HepG2 (cell line): Measurements from ENCODE around the gene ADGRE2. TPM values are rescaled to one million over a fixed set of nuclear protein-coding genes. Genes with fewer than 3 reads are reported as not detected.
"Not testable (repeated sequence)": the region's sequence is repeated elsewhere in the genome, so short reads cannot be mapped to it uniquely, and the experiment has no call there.

Experiments
- ATAC-seq: fragments of 200-7000 bp; cut with Tn5 transposase; 3 replicates; pipeline ENCODE4 v1.9.1; 2020; ENCODE audit warnings: mild to moderate bottlenecking, moderate library complexity
- BruUV-seq: library from RNA; stranded (reverse); fragments of 400-500 nt; replicated peaks from 2 replicates; lab custom pipeline; 2021; lab: Mats Ljungman, UMichigan
- CTCF ChIA-PET: fragments of 300-600 bp; formaldehyde crosslinking; extraction: SDS; loops from one replicate; lab custom pipeline; 2021; ENCODE audit warnings: low total read pairs, inconsistent platforms, low intra/inter-chr PET ratio; lab: Yijun Ruan, JAX
- POLR2A ChIA-PET: fragments of 350-600 bp; sonication (Branson Sonifier 250); formaldehyde crosslinking; loops from one replicate; lab custom pipeline; 2020; ENCODE audit warnings: antibody characterized with exemption, inconsistent platforms; lab: Yijun Ruan, JAX
- DNase-seq: peaks from one replicate; pipeline ENCODE4 v3.0.0-alpha.2; 2015; ENCODE audit warnings: low spot score
- FAIRE-seq: peaks from 3 replicates; lab custom pipeline; 2011; peaks lifted over from hg19 to GRCh38; lab: Jason Lieb, UNC
- H2AFZ ChIP-seq: one replicate; pipeline ENCODE4 v1.6.1; 2011; ENCODE audit warnings: low read length, inconsistent platforms
- H3K27ac ChIP-seq: fragments of 300-600 bp; 3 replicates; pipeline ENCODE4 v1.8.0; 2011; ENCODE audit warnings: mixed run types, mild to moderate bottlenecking, mixed read lengths, low read length, inconsistent platforms; ENCODE audit not compliant: insufficient read depth; ENCODE audit errors: extremely low read length
- H3K27me3 ChIP-seq, 2 experiments: fragments of 200-600 bp in 1 of 2; 2 replicates in 1 of 2; 3 replicates in 1 of 2; pipeline versions ENCODE4 v1.6.0 to v1.8.0; 2011; ENCODE audit warnings: low read length in 2 of 2, mild to moderate bottlenecking in 2 of 2, moderate library complexity in 2 of 2, inconsistent platforms in 1 of 2; ENCODE audit not compliant: insufficient read depth in 2 of 2, control insufficient read depth in 1 of 2
- H3K36me3 ChIP-seq, 2 experiments: fragments of 200-600 bp in 1 of 2; replicated peaks in 1 of 2; 2 replicates in 1 of 2; 3 replicates in 1 of 2; pipeline versions ENCODE4 v1.5.1 to v1.8.0; 2011; ENCODE audit warnings: low read length in 2 of 2, inconsistent platforms in 1 of 2; ENCODE audit not compliant: insufficient read depth in 2 of 2, control insufficient read depth in 1 of 2
- H3K4me1 ChIP-seq: 2 replicates; pipeline ENCODE4 v1.5.1; 2012; ENCODE audit warnings: low read length, inconsistent platforms; ENCODE audit not compliant: insufficient read depth
- H3K4me2 ChIP-seq: 2 replicates; pipeline ENCODE4 v1.6.0; 2011; ENCODE audit warnings: low read depth, low read length, inconsistent platforms
- H3K4me3 ChIP-seq, 3 experiments: fragments of 200-600 bp in 1 of 3; sonication (generic), shearing (Covaris generic) in 1 of 3; replicated peaks in 1 of 3; 2 replicates each; pipeline ENCODE4 v1.5.1; 2011 to 2016; ENCODE audit warnings: low read length in 3 of 3, inconsistent platforms in 2 of 3, low read depth in 2 of 3, mild to moderate bottlenecking in 2 of 3, control low read depth in 1 of 3, mixed read lengths in 1 of 3; ENCODE audit not compliant: insufficient read depth in 1 of 3
- H3K79me2 ChIP-seq: one replicate; pipeline ENCODE4 v1.6.1; 2011; ENCODE audit warnings: low read length, inconsistent platforms; ENCODE audit not compliant: insufficient read depth
- H3K9ac ChIP-seq: 2 replicates; pipeline ENCODE4 v1.6.0; 2011; ENCODE audit warnings: mild to moderate bottlenecking, low read depth, low read length, inconsistent platforms; ENCODE audit not compliant: insufficient read depth
- H3K9me3 ChIP-seq: 2 replicates; pipeline ENCODE4 v1.5.1; 2012; ENCODE audit warnings: mild to moderate bottlenecking, low read length
- H4K20me1 ChIP-seq: 2 replicates; pipeline ENCODE4 v1.6.0; 2011; ENCODE audit warnings: inconsistent platforms, mild to moderate bottlenecking, low read length, moderate library complexity; ENCODE audit not compliant: insufficient read depth
- IRX3 ChIP-seq: sonication (generic); formaldehyde crosslinking; IDR thresholded peaks from 2 replicates; pipeline ENCODE4 v1.8.1; 2023; ENCODE audit warnings: mild to moderate bottlenecking, low read depth, missing genetic modification reagents, borderline replicate concordance
- MAFG ChIP-seq: sonication (generic); formaldehyde crosslinking; IDR thresholded peaks from 2 replicates; pipeline ENCODE4 v1.5.1; 2020; ENCODE audit warnings: mild to moderate bottlenecking, missing genetic modification reagents
- NR1H2 ChIP-seq: sonication (generic); formaldehyde crosslinking; IDR thresholded peaks from 2 replicates; pipeline ENCODE4 v1.8.1; 2022; ENCODE audit warnings: low read depth, missing genetic modification reagents, borderline replicate concordance
- PCBP1 ChIP-seq: fragments of 200-400 bp; formaldehyde crosslinking; IDR thresholded peaks from 2 replicates; pipeline ENCODE4 v1.6.1; 2017; ENCODE audit warnings: mild to moderate bottlenecking, low read depth, low read length, borderline replicate concordance
- PLRG1 ChIP-seq: fragments of 450-650 bp; conservative IDR thresholded peaks from 2 replicates; pipeline ENCODE4 v1.6.1; 2016
- TMF1 ChIP-seq: sonication (generic); formaldehyde crosslinking; IDR thresholded peaks from 2 replicates; pipeline ENCODE4 v1.8.1; 2022; ENCODE audit warnings: low read depth, missing genetic modification reagents
- ZFAT ChIP-seq: sonication (generic); formaldehyde crosslinking; conservative IDR thresholded peaks from 2 replicates; pipeline ENCODE4 v1.8.1; 2023; ENCODE audit warnings: missing genetic modification reagents, inconsistent platforms
- WGBS: methylation state at CpG from one replicate; pipeline ENCODE4 v1.1.6; 2017; ENCODE audit warnings: low lambda C conversion rate; 5-methylcytosine and 5-hydroxymethylcytosine counted together
- in situ Hi-C: cut with HindIII; loops from 2 replicates; pipeline ENCODE4 v1.10.0; 2017; ENCODE audit warnings: low pct_unique_long_range_greater_than_20kb; ENCODE audit not compliant: extremely low pct_ligation_motif_present
- intact Hi-C: fragments of 100-400 bp; cut with micrococcal nuclease; formaldehyde crosslinking; loops from one replicate; pipeline ENCODE4 v1.10.0; 2022; ENCODE audit not compliant: unreplicated experiment
- polyA plus RNA-seq, 8 experiments: library from polyadenylated mRNA; depleted of rRNA in 3 of 8; stranded (reverse) in 7 of 8; unstranded in 1 of 8; fragments of >200 nt; fragmentation: Illumina TruSeq in 4 of 8; extraction: Trizol in 4 of 8; gene quantifications; 2 replicates each; pipeline versions ENCODE4 v1.2.1 to v1.2.3, GENCODE V29; 2011 to 2016; ENCODE audit warnings: low read depth in 4 of 8, missing spikeins in 1 of 8, mixed read lengths in 1 of 8; ENCODE audit not compliant: insufficient read depth in 1 of 8
- total RNA-seq, 5 experiments: library from RNA; depleted of rRNA; stranded (reverse); fragments of >200 nt; fragmentation: Illumina TruSeq; extraction: Trizol; gene quantifications; 2 replicates each; pipeline ENCODE4 v1.2.3, GENCODE V29; 2016; ENCODE audit warnings: low read depth in 1 of 5
- TF ChIP-seq, protein P1 (sequence below): IDR thresholded peaks from 2 replicates; pipeline ENCODE4 v1.6.1; 2016; ENCODE audit warnings: missing genetic modification reagents, missing compliant biosample characterization
- TF ChIP-seq, protein P2 (sequence below): sonication (generic); formaldehyde crosslinking; IDR thresholded peaks from 2 replicates; pipeline ENCODE4 v1.4.0; 2020; ENCODE audit warnings: mild to moderate bottlenecking, low read depth, missing genetic modification reagents

Gene ADGRE2
- total and polyA plus RNA-seq, 2 of the 13 experiments (the other 11 are each of a cell fraction or from before 2014, with no cell fraction given) = 0.04 TPM; not detected in 1

DNA sequence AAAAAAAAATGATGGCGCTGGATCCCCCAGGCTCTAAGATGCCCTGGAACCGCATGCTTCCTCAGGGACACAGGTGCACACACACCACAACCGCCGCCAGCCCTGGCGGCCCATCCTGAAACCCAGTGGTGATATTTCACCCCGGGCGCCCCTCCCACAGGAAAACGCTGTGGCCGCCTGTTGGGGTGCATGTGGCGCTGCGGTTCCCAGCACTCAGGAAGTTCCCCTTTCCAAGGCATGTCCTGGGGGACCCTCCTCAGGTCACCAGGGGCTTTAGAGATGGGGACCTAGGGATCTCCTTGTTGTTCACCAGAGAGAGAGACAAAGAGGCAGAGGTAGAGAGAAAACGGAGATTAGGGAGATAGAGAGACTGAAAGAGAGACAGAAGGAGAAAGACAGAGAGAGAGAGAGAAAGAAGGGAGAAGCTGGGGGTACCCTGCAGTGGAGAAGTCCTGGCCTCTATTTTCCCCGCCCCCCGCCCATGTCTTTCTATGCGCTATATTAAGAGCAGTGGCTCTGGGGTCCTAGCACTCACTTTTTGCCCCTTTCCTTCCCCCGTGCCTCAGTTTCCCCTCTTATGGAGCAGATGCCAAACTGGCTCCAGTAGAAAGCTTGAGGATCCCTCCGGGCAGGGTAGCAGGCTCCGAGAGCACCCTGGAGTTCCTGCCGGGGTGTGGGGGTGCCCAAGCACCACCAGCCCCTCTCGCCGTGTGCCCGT lies 2.3 kb downstream of the ADGRE2 start:
- no peak overlapping the region for H2AFZ ChIP-seq

GRCh38 chr19:14775326-14775725 lies 3.0 kb downstream of the ADGRE2 start:
- H4K20me1 ChIP-seq, H3K9me3 ChIP-seq, ATAC-seq, H3K27ac ChIP-seq, H3K9ac ChIP-seq, in situ Hi-C loops, H3K36me3 ChIP-seq, CTCF ChIA-PET, H3K4me1 ChIP-seq, H2AFZ ChIP-seq, intact Hi-C loops, H3K4me2 ChIP-seq, H3K27me3 ChIP-seq, H3K4me3 ChIP-seq, DNase-seq, POLR2A ChIA-PET, FAIRE-seq, H3K79me2 ChIP-seq, BruUV-seq: not testable (repeated sequence)
- 22% methylated on average over 5 of the region's 8 CpGs for WGBS

More for the DNA sequence above, 2.3 kb downstream of the ADGRE2 start:
- Histone ChIP-seq H3K4me2 (no peak overlapping the region), H3K4me1 (no peaks in the 10 kb centered on the region), H4K20me1 (no peaks in the 10 kb centered on the region), H3K27ac (no peak overlapping the region), H3K27me3 (0 out of 5 replicates have a peak, but pooled peaks cover 0 to 5% of the 10 kb centered on the region in 2 experiments)
- WGBS = 17% methylated on average over 19 of the region's 22 CpGs
- no peak; the same call in 2 of the 3 replicates for ATAC-seq
- CTCF ChIA-PET = no interaction called here
- TF ChIP-seq MAFG (CRISPR knock-in tag) (no peak), NR1H2 (CRISPR knock-in tag) (no peak), PLRG1 (no peak), PCBP1 (no peak), ZFAT (CRISPR knock-in tag) (no peak), TMF1 (CRISPR knock-in tag) (no peak), IRX3 (CRISPR knock-in tag) (no peak)
- TF ChIP-seq, protein P1, sequence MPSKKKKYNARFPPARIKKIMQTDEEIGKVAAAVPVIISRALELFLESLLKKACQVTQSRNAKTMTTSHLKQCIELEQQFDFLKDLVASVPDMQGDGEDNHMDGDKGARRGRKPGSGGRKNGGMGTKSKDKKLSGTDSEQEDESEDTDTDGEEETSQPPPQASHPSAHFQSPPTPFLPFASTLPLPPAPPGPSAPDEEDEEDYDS (CRISPR knock-in tag) = no peak
- TF ChIP-seq, protein P2, sequence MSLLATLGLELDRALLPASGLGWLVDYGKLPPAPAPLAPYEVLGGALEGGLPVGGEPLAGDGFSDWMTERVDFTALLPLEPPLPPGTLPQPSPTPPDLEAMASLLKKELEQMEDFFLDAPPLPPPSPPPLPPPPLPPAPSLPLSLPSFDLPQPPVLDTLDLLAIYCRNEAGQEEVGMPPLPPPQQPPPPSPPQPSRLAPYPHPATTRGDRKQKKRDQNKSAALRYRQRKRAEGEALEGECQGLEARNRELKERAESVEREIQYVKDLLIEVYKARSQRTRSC (CRISPR knock-in tag) = no peak
- TF ChIP-seq, all 625 proteins: peak for 0
- POLR2A ChIA-PET = no interaction called here
- no peak for FAIRE-seq
- Histone ChIP-seq H3K4me3 (no peak overlapping the region), H3K9ac (no peak overlapping the region), H3K79me2 (no peaks in the 10 kb centered on the region), H3K36me3 (no peaks in the 10 kb centered on the region), H3K9me3 (no peaks in the 10 kb centered on the region)
- in situ Hi-C loops (no loop called here), intact Hi-C loops (no loop called here)
- BruUV-seq = no TSS peak
- no peak for DNase-seq
